Coronary artery (tissue), 2 donors: ENCODE measurements around the gene COBL.

Source experiments
- DNase-seq: peaks from one replicate; pipeline ENCODE4 v3.0.0-alpha.2; 2017; ENCODE audit warnings: low spot score
- H3K27ac ChIP-seq, 2 donors: fragments of 200-600 bp; sonication (generic); one replicate each; pipeline ENCODE4 v1.5.1; 2016 to 2019
- H3K4me3 ChIP-seq: fragments of 200-600 bp; sonication (generic); 2 replicates; pipeline ENCODE4 v1.5.1; 2016; ENCODE audit warnings: mild to moderate bottlenecking, moderate library complexity
- TF ChIP-seq, protein P1 (sequence below): fragments of 200-600 bp; sonication (generic); IDR thresholded peaks from one replicate; pipeline ENCODE4 v1.5.1; 2019; ENCODE audit warnings: antibody characterized with exemption

The COBL gene

GRCh38 chr7:51152706-51153200 lies 163.9 kb downstream of the COBL start:
- TF ChIP-seq, protein P1, sequence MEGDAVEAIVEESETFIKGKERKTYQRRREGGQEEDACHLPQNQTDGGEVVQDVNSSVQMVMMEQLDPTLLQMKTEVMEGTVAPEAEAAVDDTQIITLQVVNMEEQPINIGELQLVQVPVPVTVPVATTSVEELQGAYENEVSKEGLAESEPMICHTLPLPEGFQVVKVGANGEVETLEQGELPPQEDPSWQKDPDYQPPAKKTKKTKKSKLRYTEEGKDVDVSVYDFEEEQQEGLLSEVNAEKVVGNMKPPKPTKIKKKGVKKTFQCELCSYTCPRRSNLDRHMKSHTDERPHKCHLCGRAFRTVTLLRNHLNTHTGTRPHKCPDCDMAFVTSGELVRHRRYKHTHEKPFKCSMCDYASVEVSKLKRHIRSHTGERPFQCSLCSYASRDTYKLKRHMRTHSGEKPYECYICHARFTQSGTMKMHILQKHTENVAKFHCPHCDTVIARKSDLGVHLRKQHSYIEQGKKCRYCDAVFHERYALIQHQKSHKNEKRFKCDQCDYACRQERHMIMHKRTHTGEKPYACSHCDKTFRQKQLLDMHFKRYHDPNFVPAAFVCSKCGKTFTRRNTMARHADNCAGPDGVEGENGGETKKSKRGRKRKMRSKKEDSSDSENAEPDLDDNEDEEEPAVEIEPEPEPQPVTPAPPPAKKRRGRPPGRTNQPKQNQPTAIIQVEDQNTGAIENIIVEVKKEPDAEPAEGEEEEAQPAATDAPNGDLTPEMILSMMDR = no peak
- Histone ChIP-seq H3K4me3 (no peak overlapping the region), H3K27ac (no peak overlapping the region)
- no peak for DNase-seq

GRCh38 chr7:51151455-51151854 lies 165.2 kb downstream of the COBL start:
- no peak for DNase-seq
- peak overlapping the region in 1 of 2 donors; percentile 16 for H3K27ac ChIP-seq
- TF ChIP-seq, protein P1 = no peak
- H3K4me3 ChIP-seq = no peak overlapping the region

DNA sequence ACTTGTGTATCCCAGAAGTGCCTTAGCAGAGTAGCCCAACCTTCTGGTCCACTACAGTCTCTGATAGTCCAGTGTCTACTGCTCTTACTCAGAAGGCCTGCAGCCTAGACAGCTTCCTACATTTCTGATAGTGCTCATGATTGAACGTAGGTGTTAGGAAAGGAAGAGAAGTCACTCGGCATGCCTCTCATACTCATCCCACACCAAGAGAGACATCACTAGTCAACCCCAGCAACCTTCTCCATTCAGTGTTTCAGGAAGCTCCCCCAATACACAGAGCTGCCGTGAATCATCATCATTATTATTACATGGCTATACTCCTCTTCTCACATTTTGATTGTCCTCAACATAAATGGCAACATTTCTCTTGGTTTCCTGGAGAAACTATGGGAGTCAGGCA lies 166.4 kb downstream of the COBL start:
- TF ChIP-seq, protein P1 = no peak
- Histone ChIP-seq H3K27ac (no peak overlapping the region), H3K4me3 (no peak overlapping the region)
- DNase-seq = no peak

DNA sequence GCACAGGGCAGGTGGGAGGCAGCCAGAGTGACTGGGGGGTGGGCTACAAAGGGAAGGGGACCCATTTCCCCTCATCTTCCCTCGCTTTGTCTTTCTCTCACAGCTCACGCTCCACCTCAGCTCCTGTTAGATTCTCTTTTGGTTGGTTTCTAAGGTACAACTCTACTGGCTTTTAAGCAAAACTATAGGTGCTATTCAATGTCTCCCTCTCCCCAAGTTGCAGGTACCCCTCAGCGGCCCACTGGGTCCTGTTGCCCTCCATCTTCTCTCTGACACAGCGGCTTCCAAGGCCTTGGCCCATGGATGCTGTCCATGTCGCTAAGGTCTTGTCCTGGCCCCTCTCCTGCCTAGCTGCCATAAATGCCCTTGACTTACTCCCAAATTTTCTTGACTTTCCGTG lies 168.4 kb downstream of the COBL start:
- Histone ChIP-seq H3K4me3 (no peak overlapping the region), H3K27ac (no peak overlapping the region)
- TF ChIP-seq, protein P1 = no peak
- no peak for DNase-seq

DNA sequence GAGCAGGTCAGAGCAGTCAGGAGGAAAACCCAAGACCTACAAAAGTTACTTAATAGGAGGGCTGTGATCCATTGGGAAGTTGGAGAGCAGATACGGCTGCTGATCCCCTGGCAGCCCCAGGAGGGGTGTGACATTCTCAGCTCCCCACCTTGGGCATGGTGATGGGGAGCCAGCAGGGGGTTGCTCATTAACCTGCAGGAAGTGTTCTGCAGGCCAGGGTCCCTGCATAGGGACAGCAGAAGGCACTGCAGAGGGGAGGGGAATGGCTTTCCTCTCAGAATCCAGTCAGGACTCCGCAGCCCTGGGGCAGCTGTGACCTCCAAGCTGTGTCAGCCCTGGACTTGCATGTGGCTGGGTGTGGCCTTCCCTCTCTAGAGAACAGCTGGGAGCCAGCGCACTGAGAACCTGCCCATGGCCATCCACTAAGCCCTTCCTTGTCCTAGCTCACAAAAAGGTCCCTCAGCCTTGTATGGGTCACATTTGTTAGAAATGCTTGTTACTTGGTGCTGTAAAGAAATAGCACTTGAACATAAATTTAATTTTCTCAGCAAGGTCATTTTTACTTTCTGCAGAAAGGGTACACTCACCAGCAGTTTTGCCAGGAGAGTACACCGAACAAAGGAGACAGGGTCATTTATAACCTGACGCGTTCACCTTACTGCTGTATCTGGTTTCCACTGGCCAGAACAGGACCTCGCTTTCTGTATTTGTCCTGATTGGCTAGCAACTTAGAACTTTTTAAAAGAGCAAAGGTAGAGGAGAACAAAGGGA lies 169.6 kb downstream of the COBL start:
- Histone ChIP-seq H3K4me3 (no peak overlapping the region), H3K27ac (no peak overlapping the region)
- no peak for DNase-seq
- TF ChIP-seq, protein P1 = no peak

GRCh38 chr7:51144178-51144577 lies 172.4 kb downstream of the COBL start:
- no peak for DNase-seq
- Histone ChIP-seq H3K4me3 (no peak overlapping the region), H3K27ac (no peak overlapping the region)
- TF ChIP-seq, protein P1 = no peak
